K562 (cell line): ENCODE data around the gene BORCS5. TPM values are rescaled to one million over a fixed set of nuclear protein-coding genes. Genes with fewer than 3 reads are reported as not detected.

Experiments used
- ATAC-seq: fragments of 200-7000 bp; cut with Tn5 transposase; 3 replicates; pipeline ENCODE4 v1.9.1; 2020; ENCODE audit warnings: moderate library complexity
- BruUV-seq: library from RNA; stranded (reverse); fragments of 400-500 nt; replicated peaks from 2 replicates; lab custom pipeline; 2021; lab: Mats Ljungman, UMichigan
- CTCF ChIA-PET: fragments of 300-600 bp; formaldehyde crosslinking; extraction: SDS; loops from one replicate; lab custom pipeline; 2021; ENCODE audit warnings: low intra/inter-chr PET ratio; lab: Yijun Ruan, JAX
- POLR2A ChIA-PET: fragments of 300-600, 350-650 bp; sonication (Branson Sonifier 250); formaldehyde crosslinking; extraction: SDS; loops from one replicate; lab custom pipeline; 2021; ENCODE audit warnings: antibody characterized with exemption, inconsistent platforms; lab: Yijun Ruan, JAX
- DNase-seq, 4 experiments: peaks; one replicate each; pipeline versions ENCODE4 v3.0.0 to v3.0.0-alpha.2; 2011 to 2018; ENCODE audit warnings: low spot score in 3 of 4, mixed read lengths in 3 of 4; ENCODE audit errors: extremely low read depth in 1 of 4
- FAIRE-seq: peaks from 2 replicates; lab custom pipeline; 2011; peaks lifted over from hg19 to GRCh38; lab: Jason Lieb, UNC
- H2AFZ ChIP-seq: 2 replicates; pipeline ENCODE4 v1.6.0; 2011; ENCODE audit warnings: low read depth, low read length, control low read depth, inconsistent platforms
- H3K27ac ChIP-seq: fragments of 200-600 bp; 3 replicates; pipeline ENCODE4 v1.8.0; 2011; ENCODE audit warnings: low read depth, mild to moderate bottlenecking, control low read depth, inconsistent platforms, low read length, moderate library complexity, mixed read lengths; ENCODE audit errors: extremely low read depth
- H3K27me3 ChIP-seq, 2 experiments: fragments of 300-600 bp in 1 of 2; 2 replicates in 1 of 2; 3 replicates in 1 of 2; pipeline versions ENCODE4 v1.6.0 to v1.8.0; 2011; ENCODE audit warnings: inconsistent platforms in 2 of 2, low read length in 2 of 2, mild to moderate bottlenecking in 1 of 2, mixed read lengths in 1 of 2, moderate library complexity in 1 of 2; ENCODE audit not compliant: control insufficient read depth in 2 of 2, insufficient read depth in 2 of 2
- H3K36me3 ChIP-seq: fragments of 300-600 bp; 3 replicates; pipeline ENCODE4 v1.8.0; 2011; ENCODE audit warnings: mild to moderate bottlenecking, low read length, inconsistent platforms; ENCODE audit not compliant: control insufficient read depth, insufficient read depth
- H3K4me1 ChIP-seq, 2 experiments: fragments of 200-600 bp in 1 of 2; replicated peaks in 1 of 2; 2 replicates in 1 of 2; 3 replicates in 1 of 2; pipeline versions ENCODE4 v1.5.1 to v1.8.0; 2011; ENCODE audit warnings: inconsistent platforms in 2 of 2, low read length in 2 of 2, mild to moderate bottlenecking in 1 of 2, mixed read lengths in 1 of 2, moderate library complexity in 1 of 2; ENCODE audit not compliant: control insufficient read depth in 2 of 2, insufficient read depth in 2 of 2
- H3K4me2 ChIP-seq: 2 replicates; pipeline ENCODE4 v1.6.1; 2011; ENCODE audit warnings: low read length, control low read depth, inconsistent platforms, mixed read lengths; ENCODE audit not compliant: insufficient read depth
- H3K4me3 ChIP-seq: fragments of 200-600 bp; sonication (generic), shearing (Covaris generic); 2 replicates; pipeline ENCODE4 v1.5.1; 2016; ENCODE audit warnings: control low read depth, inconsistent platforms
- H3K79me2 ChIP-seq: fragments of 200-600 bp; 3 replicates; pipeline ENCODE4 v1.8.0; 2011; ENCODE audit warnings: low read length, inconsistent platforms; ENCODE audit not compliant: control insufficient read depth, insufficient read depth
- H3K9ac ChIP-seq, 2 experiments: 2 replicates each; pipeline versions ENCODE4 v1.6.0 to v1.6.1; 2011; ENCODE audit warnings: low read depth in 2 of 2, low read length in 2 of 2, control low read depth in 1 of 2, inconsistent platforms in 1 of 2, mild to moderate bottlenecking in 1 of 2, mixed read lengths in 1 of 2; ENCODE audit not compliant: insufficient read depth in 1 of 2
- H3K9me1 ChIP-seq: one replicate; pipeline ENCODE4 v1.6.0; 2011; ENCODE audit warnings: inconsistent platforms, mild to moderate bottlenecking, low read length, moderate library complexity; ENCODE audit not compliant: control insufficient read depth, insufficient read depth
- H3K9me3 ChIP-seq: replicated peaks from 2 replicates; pipeline ENCODE4 v1.5.1; 2011; ENCODE audit warnings: low read depth, low read length, inconsistent platforms; ENCODE audit not compliant: control insufficient read depth, insufficient read depth
- H4K20me1 ChIP-seq: replicated peaks from 2 replicates; pipeline ENCODE4 v1.6.1; 2011; ENCODE audit warnings: low read length, inconsistent platforms, mixed read lengths; ENCODE audit not compliant: control insufficient read depth, insufficient read depth
- CAMTA2 ChIP-seq: fragments of 250-450 bp; sonication (Bioruptor Pico); conservative IDR thresholded peaks from 2 replicates; pipeline ENCODE4 v1.5.1; 2022
- DEAF1 ChIP-seq: fragments of 450-650 bp; formaldehyde crosslinking; IDR thresholded peaks from 2 replicates; pipeline ENCODE4 v1.4.0; 2020; ENCODE audit warnings: mild to moderate bottlenecking, moderate library complexity
- ELF1 ChIP-seq: fragments of 200-800 bp; sonication (Bioruptor generic); IDR thresholded peaks from 2 replicates; pipeline ENCODE4 v1.6.1; 2016; ENCODE audit warnings: missing genetic modification characterization, missing compliant biosample characterization
- ETV6 ChIP-seq, 3 experiments: fragments of 150-350 bp in 1 of 3; sonication (generic) in 1 of 3; formaldehyde crosslinking in 1 of 3; IDR thresholded peaks; 2 replicates each; pipeline versions ENCODE4 v1.6.1 to v1.8.0; 2014 to 2022; ENCODE audit warnings: borderline replicate concordance in 2 of 3, low read depth in 2 of 3, antibody characterized with exemption in 1 of 3, low read length in 1 of 3, mild to moderate bottlenecking in 1 of 3, missing genetic modification reagents in 1 of 3
- ID3 ChIP-seq, 2 experiments: fragments of 250-450 bp in 1 of 2; fragments of 450-650 bp in 1 of 2; sonication (Bioruptor Pico) in 1 of 2; IDR thresholded peaks; 2 replicates each; pipeline versions ENCODE4 v1.6.1 to v1.8.0; 2016 to 2021; ENCODE audit warnings: mild to moderate bottlenecking in 2 of 2, moderate library complexity in 2 of 2, missing compliant biosample characterization in 1 of 2, missing genetic modification characterization in 1 of 2
- KLF1 ChIP-seq: fragments of 450-650 bp; IDR thresholded peaks from 2 replicates; pipeline ENCODE4 v1.6.1; 2016; ENCODE audit warnings: missing genetic modification characterization, missing compliant biosample characterization
- MAFG ChIP-seq: fragments of 450-650 bp; conservative IDR thresholded peaks from 2 replicates; pipeline ENCODE4 v1.6.1; 2016; ENCODE audit warnings: missing genetic modification characterization, missing compliant biosample characterization
- MAZ ChIP-seq, 2 experiments: fragments of 450-650 bp in 1 of 2; sonication (generic) in 1 of 2; formaldehyde crosslinking; IDR thresholded peaks in 1 of 2; conservative IDR thresholded peaks in 1 of 2; 2 replicates each; pipeline versions ENCODE4 v1.4.0 to v1.5.0; 2020; ENCODE audit warnings: mild to moderate bottlenecking in 1 of 2, missing genetic modification reagents in 1 of 2
- MEF2A ChIP-seq: IDR thresholded peaks from 2 replicates; pipeline ENCODE4 v1.6.1; 2011; ENCODE audit warnings: low read depth, mild to moderate bottlenecking, low read length, moderate library complexity; ENCODE audit not compliant: control insufficient read depth
- PKNOX1 ChIP-seq: fragments of 450-650 bp; IDR thresholded peaks from 2 replicates; pipeline ENCODE4 v1.6.1; 2016
- RBFOX2 ChIP-seq: fragments of 200-400 bp; formaldehyde crosslinking; IDR thresholded peaks from 2 replicates; pipeline ENCODE4 v1.6.1; 2017; ENCODE audit warnings: low read depth, mild to moderate bottlenecking, low read length, moderate library complexity
- RBM22 ChIP-seq: fragments of 200-400 bp; formaldehyde crosslinking; IDR thresholded peaks from 2 replicates; pipeline ENCODE4 v1.6.1; 2018; ENCODE audit warnings: low read length, low read depth; ENCODE audit not compliant: poor library complexity, severe bottlenecking
- SLC30A9 ChIP-seq: fragments of 250-450 bp; sonication (Bioruptor Pico); IDR thresholded peaks from 2 replicates; pipeline ENCODE4 v1.8.0; 2022; ENCODE audit warnings: mild to moderate bottlenecking, moderate library complexity
- SRF ChIP-seq, 2 experiments: fragments of 250-450, 450-650 bp in 1 of 2; sonication (Bioruptor Pico) in 1 of 2; sonication (generic) in 1 of 2; formaldehyde crosslinking; IDR thresholded peaks; 2 replicates each; pipeline versions ENCODE4 v1.5.0 to v1.5.1; 2020 to 2022; ENCODE audit warnings: mild to moderate bottlenecking in 1 of 2, missing genetic modification reagents in 1 of 2
- ZBTB1 ChIP-seq: sonication (generic); formaldehyde crosslinking; IDR thresholded peaks from 2 replicates; pipeline ENCODE4 v1.8.1; 2023; ENCODE audit warnings: missing genetic modification reagents, low read depth, mild to moderate bottlenecking, borderline replicate concordance
- WGBS: fragments of 100-300 bp; shearing (Covaris generic); methylation state at CpG from one replicate; pipeline ENCODE4 v1.1.6; 2016; ENCODE audit warnings: low coverage, mixed read lengths; ENCODE audit not compliant: insufficient coverage; ENCODE audit errors: missing lambda C conversion rate; 5-methylcytosine and 5-hydroxymethylcytosine counted together
- in situ Hi-C: fragments of 300-500 bp; cut with MboI; formaldehyde crosslinking; loops from 4 replicates; pipeline ENCODE4 v1.15.0; 2018; ENCODE audit warnings: inconsistent platforms, mixed read lengths
- intact Hi-C: fragments of 100-400 bp; cut with micrococcal nuclease; formaldehyde crosslinking; loops from 2 replicates; pipeline ENCODE4 v1.14.2; 2022
- polyA plus RNA-seq, 8 experiments: library from polyadenylated mRNA; depleted of rRNA in 4 of 8; stranded (reverse) in 5 of 8; unstranded in 3 of 8; fragments of >200 nt; fragmentation: Nextera tagmentation in 2 of 8; fragmentation: Illumina TruSeq in 1 of 8; extraction: Ambion mirVana in 2 of 8; extraction: Trizol in 1 of 8; gene quantifications; 2 replicates each; pipeline versions ENCODE4 v1.2.1 to v1.2.3, GENCODE V29; 2011 to 2014; ENCODE audit warnings: inconsistent platforms in 1 of 8, missing spikeins in 1 of 8
- total RNA-seq, 7 experiments: library from RNA; depleted of rRNA in 6 of 7; stranded (reverse); fragments of >200 nt in 6 of 7; fragmentation: Illumina TruSeq in 2 of 7; extraction: Trizol in 2 of 7; gene quantifications; 2 replicates each; pipeline versions ENCODE4 v1.2.1 to v1.2.3, GENCODE V29; 2011 to 2021; ENCODE audit warnings: low replicate concordance in 1 of 7

BORCS5 gene
- total and polyA plus RNA-seq, 9 of the 15 experiments (the other 6 are each of a cell fraction or from before 2014, with no cell fraction given): 0.31 to 12.4 (median 6.6) TPM

GRCh38 chr12:12349711-12350665 lies 6.9 kb upstream of the BORCS5 start, which contains the start of gene MANSC1:
TSS of gene MANSC1 (minus strand) at chr12:12350242. CDS start at chr12:12343314, 6,928 bp downstream.
- H3K27me3 ChIP-seq: no peaks in the 10 kb centered on the region
- ChIA-PET CTCF (no interaction called here), POLR2A (interaction anchor here (0.6 to 1.5 kb wide), 7 partner anchors 8 to 381 kb away, joined by 3 to 9 read pairs (median 3); partner anchors contain the start of gene CREBL2)
- H3K4me1 ChIP-seq: peaks cover 15 to 21% of the 10 kb centered on the region in 2 experiments; a peak in 4 of 5 replicates
- intact Hi-C loops: loop anchor here (10.0 kb wide), 1 partner anchor 365 kb away; the partner anchor contains the start of gene CDKN1B
- peak within 1 kb of the TSS; percentile 80 for H3K4me2 ChIP-seq
- peak within 1 kb of the TSS; percentile 70 to 91 for H3K9ac ChIP-seq
- H3K4me3 ChIP-seq: peak within 1 kb of the TSS; percentile 64
- no TSS peak for BruUV-seq
- ATAC-seq: peak; percentile 86
- no peaks in the 10 kb centered on the region for H3K36me3 ChIP-seq
- H3K27ac ChIP-seq: peak within 1 kb of the TSS; percentile 69
- peak; percentile 51 for FAIRE-seq
- peak within 1 kb of the TSS; percentile 95 for H2AFZ ChIP-seq
- H3K9me3 ChIP-seq: no peaks in the 10 kb centered on the region
- in situ Hi-C loops: loop anchor here (25.0 kb wide), 1 partner anchor 788 kb away; no protein-coding TSS in a partner anchor
- WGBS: 1% methylated on average over 32 of the region's 68 CpGs
- H3K79me2 ChIP-seq: peaks cover 15% of the 10 kb centered on the region; the same call in 2 of the 3 replicates
- no peaks in the 10 kb centered on the region for H4K20me1 ChIP-seq
- no peaks in the 10 kb centered on the region for H3K9me1 ChIP-seq
- peak; percentile 58 to 67 (median 65) for DNase-seq
- TF ChIP-seq ZBTB1 (CRISPR knock-in tag): peak; percentile 94
- TF ChIP-seq MAZ (CRISPR knock-in tag; conservative IDR thresholded peaks at IDR 0.05 in 1 of 2, IDR thresholded peaks at IDR 0.05 in 1 of 2): peak in 1 of 2 experiments; percentile 34; a peak in 1 of 4 replicates
- peak; percentile 30 for TF ChIP-seq RBM22
- TF ChIP-seq ID3 (CRISPR knock-in tag; IDR thresholded peaks at IDR 0.05): no peak
- no peak for TF ChIP-seq ID3 (tag; IDR thresholded peaks at IDR 0.05)
- no peak for TF ChIP-seq KLF1
- peak; percentile 49; the same call in 1 of the 2 replicates for TF ChIP-seq MEF2A
- no peak for TF ChIP-seq PKNOX1
- TF ChIP-seq SLC30A9: no peak
- TF ChIP-seq RBFOX2: peak; percentile 85
- TF ChIP-seq SRF (CRISPR knock-in tag; IDR thresholded peaks at IDR 0.05): peak in 1 of 2 experiments; percentile 89; a peak in 2 of 4 replicates
- no peak for TF ChIP-seq CAMTA2 (CRISPR knock-in tag)
- TF ChIP-seq DEAF1 (CRISPR knock-in tag): no peak
- peak; percentile 42; the same call in 1 of the 2 replicates for TF ChIP-seq ELF1 (tag)
- no peak for TF ChIP-seq MAFG
- no peak for TF ChIP-seq ETV6 (IDR thresholded peaks at IDR 0.05; ENCODE audit: borderline replicate concordance in 1 of 2, low read depth in 2 of 2, low read length in 1 of 2)
- TF ChIP-seq ETV6 (CRISPR knock-in tag; IDR thresholded peaks at IDR 0.05; ENCODE audit: borderline replicate concordance): no peak
